GM10847 (cell line): ENCODE measurements around the gene PSEN2.
A peak's percentile ranks its signal among the peaks of the same experiment; 100 is the strongest.

Source experiments
- POLR2A ChIP-seq: IDR thresholded peaks from 2 replicates; pipeline ENCODE4 v1.6.1; 2011; ENCODE audit not compliant: insufficient read length; ENCODE audit errors: extremely low read depth

PSEN2 gene

GRCh38 chr1:226919995-226920394 is 49.6 kb downstream of the PSEN2 start:
- no peak for TF ChIP-seq POLR2A

DNA sequence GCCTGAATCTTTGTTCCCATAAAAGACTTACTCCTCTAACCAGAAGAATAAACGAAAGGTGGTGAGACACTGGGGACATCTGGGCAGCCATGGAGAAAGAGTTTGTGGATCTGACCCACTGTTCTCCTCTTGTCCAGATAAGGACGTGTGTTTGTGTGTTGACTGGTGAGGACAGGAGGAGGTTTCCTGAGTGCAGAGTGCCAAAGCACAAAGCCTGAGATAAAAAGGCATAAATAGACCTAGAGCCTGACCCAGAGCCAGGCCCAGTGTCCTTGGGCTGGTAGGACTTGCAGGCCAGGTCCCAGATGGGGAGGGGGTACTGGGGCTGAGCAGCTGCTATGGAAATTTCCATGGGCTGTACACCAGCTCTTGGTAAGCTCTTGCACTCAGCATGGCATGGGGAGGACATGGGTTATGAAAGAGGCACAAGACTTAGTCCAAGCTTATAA is 50.1 kb downstream of the PSEN2 start:
- TF ChIP-seq POLR2A, result no peak

GRCh38 chr1:226921504-226921903 is 51.1 kb downstream of the PSEN2 start:
- TF ChIP-seq POLR2A, result no peak

- no peak for TF ChIP-seq POLR2A
These were observed 64.2 kb downstream of the PSEN2 start for GRCh38 chr1:226934483-226935237.

GRCh38 chr1:226937940-226938725 is 67.7 kb downstream of the PSEN2 start:
- no peak for TF ChIP-seq POLR2A

- no peak for TF ChIP-seq POLR2A
These were observed 68.6 kb downstream of the PSEN2 start for GRCh38 chr1:226938903-226939437.

DNA sequence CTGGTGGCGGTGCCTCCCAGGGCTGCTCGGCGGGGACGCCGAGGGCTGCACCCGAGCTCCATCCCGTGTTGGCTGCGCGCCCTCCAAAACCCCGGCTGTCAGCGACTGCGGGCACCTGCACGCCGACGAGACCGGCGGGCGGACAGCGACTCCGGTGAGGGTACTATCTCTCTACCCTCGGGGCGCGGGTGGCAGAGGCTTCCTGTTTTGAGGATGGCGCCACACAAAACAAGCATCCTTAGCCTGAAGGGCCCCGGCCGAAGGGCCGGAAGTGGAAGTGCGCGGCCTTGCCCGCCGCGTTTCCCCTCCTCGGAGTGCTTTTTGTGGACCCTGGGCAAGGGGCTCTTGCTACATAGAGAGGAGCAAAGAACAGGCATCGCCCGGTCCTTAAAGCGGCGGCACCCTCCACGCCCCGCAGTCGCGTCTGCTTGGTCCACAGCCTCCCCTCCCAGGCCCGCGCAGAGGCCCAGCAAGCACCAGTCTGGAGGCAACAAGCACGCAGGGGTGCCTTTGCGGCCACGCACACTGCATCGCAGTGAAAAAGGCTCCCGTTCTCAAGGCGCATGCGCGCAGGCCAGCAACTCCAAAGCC is 69.1 kb downstream of the PSEN2 start:
- TF ChIP-seq POLR2A, result peak; percentile 84

- no peak for TF ChIP-seq POLR2A
These were observed 69.8 kb downstream of the PSEN2 start, which contains the start of gene COQ8A for GRCh38 chr1:226940029-226940805. COQ8A (plus strand) TSS chr1:226940294; CDS start chr1:226961386, 21,092 bp downstream.

DNA sequence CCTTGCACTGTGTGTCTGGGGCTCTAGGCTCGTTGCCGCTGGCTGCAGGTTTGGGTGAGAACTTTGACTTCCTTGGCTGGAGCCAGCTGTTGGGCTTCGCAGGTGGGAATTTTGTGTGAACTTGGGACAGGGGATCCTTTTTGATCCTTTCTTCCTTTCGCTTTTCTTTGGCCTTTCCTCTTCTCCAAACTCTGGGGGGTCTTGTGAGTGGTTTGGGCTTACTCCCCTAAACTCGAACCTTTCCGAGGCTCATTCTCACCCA is 70.3 kb downstream of the PSEN2 start:
- TF ChIP-seq POLR2A, result no peak

DNA sequence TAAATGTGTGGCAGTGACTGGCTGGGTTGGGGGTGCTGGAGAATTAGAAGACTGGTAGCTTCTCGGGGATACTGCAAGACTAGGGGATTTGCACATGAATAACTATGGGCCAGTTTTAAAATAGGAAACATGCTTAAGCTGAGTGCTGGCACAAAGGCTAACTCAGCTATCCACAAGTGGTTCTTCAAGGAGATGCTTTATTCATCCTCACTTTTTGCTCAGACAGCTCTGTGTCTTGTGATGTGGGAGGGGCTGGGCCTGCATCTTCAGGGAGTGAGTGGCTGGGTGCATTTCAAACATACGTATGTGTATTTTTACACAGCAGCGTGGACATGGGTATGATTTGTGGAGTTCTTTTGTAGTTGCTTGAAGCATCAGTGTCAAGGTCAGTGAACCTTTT is 72.0 kb downstream of the PSEN2 start:
- TF ChIP-seq POLR2A, result no peak

GRCh38 chr1:226943156-226943555 is 72.7 kb downstream of the PSEN2 start:
- no peak for TF ChIP-seq POLR2A

DNA sequence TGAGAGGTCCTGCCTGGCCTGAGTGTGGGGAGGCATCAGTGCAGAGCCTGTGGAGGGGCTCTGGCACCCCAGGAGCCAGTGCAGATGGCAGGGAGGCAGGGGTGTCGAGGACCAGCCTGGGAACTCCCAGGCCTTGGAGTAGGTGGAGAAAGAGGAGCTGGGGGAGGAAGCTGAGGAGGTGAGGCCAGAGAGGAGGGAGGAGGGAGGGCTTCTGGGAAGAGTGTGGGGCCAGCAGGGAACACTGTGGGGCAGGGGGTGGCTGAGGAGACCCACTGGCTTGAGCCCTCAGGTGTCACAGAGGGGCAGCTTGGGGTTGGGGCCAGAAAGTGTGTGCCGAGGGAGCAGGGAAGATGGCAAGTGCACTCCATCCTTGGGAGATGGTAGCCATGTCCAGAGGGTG is 73.5 kb downstream of the PSEN2 start:
- no peak for TF ChIP-seq POLR2A

DNA sequence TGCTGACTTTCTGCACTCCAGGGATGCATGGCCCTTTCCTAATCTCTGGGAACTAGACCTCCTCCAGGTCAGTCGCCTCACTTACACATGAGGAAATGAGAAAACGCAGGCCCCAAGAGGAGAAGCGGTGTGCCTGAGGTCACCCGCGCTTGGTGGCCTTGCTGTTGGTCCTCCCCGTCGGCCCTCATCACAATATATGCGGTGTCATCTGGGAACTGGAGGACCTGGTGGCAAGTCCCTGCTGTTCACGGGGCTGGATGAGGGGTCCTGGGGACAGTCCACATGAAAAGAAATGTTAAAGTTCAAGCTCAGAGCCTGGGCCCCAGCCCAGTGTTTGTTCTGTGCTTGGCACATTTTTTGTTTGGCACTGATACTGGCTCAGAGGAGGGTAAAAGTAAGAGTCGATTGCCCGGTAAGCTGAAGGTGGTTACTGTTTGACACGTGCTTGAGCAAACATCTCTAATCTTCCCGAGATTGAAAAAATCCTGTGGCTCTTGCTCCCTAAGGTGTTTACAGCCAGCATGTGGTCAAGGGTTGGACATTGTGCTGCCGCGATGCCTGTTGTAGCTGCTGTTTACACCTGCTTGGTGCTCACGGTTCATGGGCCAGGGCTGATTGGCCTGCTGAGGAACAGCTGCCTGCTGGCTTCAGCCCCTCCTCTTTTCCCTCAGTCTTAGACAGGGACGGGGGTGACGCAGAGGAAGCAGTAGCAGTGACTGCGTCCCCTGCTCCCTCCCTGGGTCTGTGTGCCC is 74.9 kb downstream of the PSEN2 start:
- no peak for TF ChIP-seq POLR2A
